IMR-90 (cell line): ENCODE measurements around the gene VILL. TPM values are rescaled to one million over a fixed set of nuclear protein-coding genes. Genes with fewer than 3 reads are reported as not detected.

ENCODE experiments used
- BHLHE40 ChIP-seq: fragments of 150-350 bp; IDR thresholded peaks from 2 replicates; pipeline ENCODE4 v1.6.1; 2016; ENCODE audit warnings: mild to moderate bottlenecking, low read depth, low read length
- CTCF ChIP-seq: conservative IDR thresholded peaks from 2 replicates; pipeline ENCODE4 v1.5.1; 2012; ENCODE audit warnings: mild to moderate bottlenecking, low read depth, low read length, improper control_type of control experiment
- FOS ChIP-seq: fragments of 150-350 bp; IDR thresholded peaks from 2 replicates; pipeline ENCODE4 v1.6.1; 2016; ENCODE audit warnings: low read depth, low read length
- NFE2L2 ChIP-seq: fragments of 150-350 bp; IDR thresholded peaks from 2 replicates; pipeline ENCODE4 v1.6.1; 2016; ENCODE audit warnings: low read depth, mild to moderate bottlenecking, low read length
- POLR2A ChIP-seq: IDR thresholded peaks from 2 replicates; pipeline ENCODE4 v1.6.1; 2012; ENCODE audit warnings: mild to moderate bottlenecking, low read depth, low read length
- SMC3 ChIP-seq: fragments of 150-350 bp; IDR thresholded peaks from 2 replicates; pipeline ENCODE4 v1.6.1; 2016; ENCODE audit warnings: low read depth, mild to moderate bottlenecking, antibody characterized with exemption, low read length, moderate library complexity
- polyA plus RNA-seq, 3 experiments: library from polyadenylated mRNA; depleted of rRNA; stranded (reverse); fragments of >200 nt; gene quantifications; 2 replicates each; pipeline ENCODE4 v1.2.3, GENCODE V29; 2012; ENCODE audit warnings: low replicate concordance in 1 of 3
- total RNA-seq: library from RNA; depleted of rRNA; stranded (reverse); fragments of >200 nt; gene quantifications from 2 replicates; pipeline ENCODE4 v1.2.3, GENCODE V29; 2012

VILL gene
- total and polyA plus RNA-seq, 2 of the 4 experiments (the other 2 are of a cell fraction), result 2.3 to 4.7 TPM

DNA sequence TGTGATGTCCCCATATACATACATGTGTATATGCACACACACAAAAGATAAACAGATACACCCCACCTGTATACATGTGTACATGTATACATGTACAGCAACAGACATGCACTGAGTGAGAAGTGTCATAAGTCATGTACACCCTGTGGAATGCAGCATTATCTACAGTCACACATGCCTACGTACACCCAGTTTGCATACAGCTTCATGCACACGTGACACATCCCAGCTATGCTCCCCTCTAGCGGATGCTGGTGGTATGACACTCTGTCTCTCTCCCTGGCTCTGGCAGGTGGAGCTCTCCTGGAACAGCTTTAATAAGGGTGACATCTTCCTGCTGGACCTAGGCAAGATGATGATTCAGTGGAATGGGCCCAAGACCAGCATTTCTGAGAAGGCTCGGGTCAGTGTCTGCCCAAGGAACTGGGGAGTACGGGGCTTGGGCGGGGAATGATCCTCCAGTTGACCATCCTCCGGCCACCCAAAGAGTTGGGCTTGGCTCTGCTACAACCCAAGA lies 6.3 kb downstream of the VILL start (continued):
- TF ChIP-seq BHLHE40 (peak; percentile 86), NFE2L2 (no peak), SMC3 (peak; percentile 36), FOS (no peak), POLR2A (no peak), CTCF (peak; percentile 78)
